Neuronal stem cell (in vitro differentiated cells): Measurements from ENCODE around the gene UFM1.
"Not testable (repeated sequence)": the region's sequence is repeated elsewhere in the genome, so short reads cannot be mapped to it uniquely, and the experiment has no call there.

ENCODE experiments used
- DNase-seq: peaks from one replicate; pipeline ENCODE4 v3.0.0-alpha.2; 2013; ENCODE audit warnings: low spot score
- H2AFZ ChIP-seq: one replicate; pipeline ENCODE4 v1.6.1; 2013; ENCODE audit warnings: mild to moderate bottlenecking, low read length, inconsistent platforms
- H2AK5ac ChIP-seq: 2 replicates; pipeline ENCODE4 v1.6.1; 2013; ENCODE audit warnings: low read depth, mild to moderate bottlenecking, inconsistent platforms, low read length, moderate library complexity, mixed read lengths
- H2BK120ac ChIP-seq: 2 replicates; pipeline ENCODE4 v1.6.1; 2013; ENCODE audit warnings: low read depth, mild to moderate bottlenecking, inconsistent platforms, low read length, moderate library complexity, mixed read lengths
- H2BK12ac ChIP-seq: one replicate; pipeline ENCODE4 v1.6.1; 2013; ENCODE audit warnings: low read length, inconsistent platforms
- H2BK15ac ChIP-seq: 2 replicates; pipeline ENCODE4 v1.6.1; 2013; ENCODE audit warnings: mild to moderate bottlenecking, low read length, inconsistent platforms, mixed read lengths
- H2BK5ac ChIP-seq: one replicate; pipeline ENCODE4 v1.6.1; 2013; ENCODE audit warnings: inconsistent platforms, mild to moderate bottlenecking, low read length, moderate library complexity
- H3K14ac ChIP-seq: one replicate; pipeline ENCODE4 v1.6.1; 2013; ENCODE audit warnings: low read length, inconsistent platforms
- H3K18ac ChIP-seq: 2 replicates; pipeline ENCODE4 v1.6.1; 2013; ENCODE audit warnings: low read length, inconsistent platforms
- H3K23ac ChIP-seq: 2 replicates; pipeline ENCODE4 v1.6.1; 2013; ENCODE audit warnings: low read depth, mild to moderate bottlenecking, mixed read lengths, low read length, inconsistent platforms; ENCODE audit not compliant: poor library complexity
- H3K27ac ChIP-seq: replicated peaks from 3 replicates; pipeline ENCODE4 v1.5.1; 2013; ENCODE audit warnings: low read length, inconsistent platforms
- H3K27me3 ChIP-seq, 3 experiments: 2 replicates each; pipeline ENCODE4 v1.6.1; 2013; ENCODE audit warnings: low read length in 3 of 3, mild to moderate bottlenecking in 2 of 3, inconsistent platforms in 1 of 3, low read depth in 1 of 3, mixed read lengths in 1 of 3, moderate library complexity in 1 of 3; ENCODE audit not compliant: control insufficient read depth in 3 of 3, insufficient read depth in 3 of 3
- H3K36me3 ChIP-seq, 2 donors: replicated peaks in 1 of 2; 2 replicates each; pipeline ENCODE4 v1.6.1; 2013; ENCODE audit warnings: low read length in 2 of 2; ENCODE audit not compliant: control insufficient read depth in 2 of 2, insufficient read depth in 2 of 2
- H3K4ac ChIP-seq: 2 replicates; pipeline ENCODE4 v1.6.1; 2013; ENCODE audit warnings: inconsistent platforms, mild to moderate bottlenecking, low read length, moderate library complexity
- H3K4me1 ChIP-seq, 2 donors: 1 replicate in 1 of 2; 2 replicates in 1 of 2; pipeline ENCODE4 v1.6.1; 2013; ENCODE audit warnings: low read length in 2 of 2, low read depth in 1 of 2; ENCODE audit not compliant: control insufficient read depth in 2 of 2, insufficient read depth in 1 of 2
- H3K4me2 ChIP-seq: one replicate; pipeline ENCODE4 v1.6.1; 2013; ENCODE audit warnings: mild to moderate bottlenecking, low read length, inconsistent platforms; ENCODE audit not compliant: insufficient read depth, poor library complexity, severe bottlenecking
- H3K4me3 ChIP-seq, 2 donors: 2 replicates each; pipeline ENCODE4 v1.5.1; 2013; ENCODE audit warnings: low read length in 2 of 2, mild to moderate bottlenecking in 2 of 2, inconsistent platforms in 1 of 2, moderate library complexity in 1 of 2
- H3K79me1 ChIP-seq: one replicate; pipeline ENCODE4 v1.6.1; 2013; ENCODE audit warnings: low read depth, mild to moderate bottlenecking, inconsistent platforms, low read length, moderate library complexity
- H3K9ac ChIP-seq: one replicate; pipeline ENCODE4 v1.6.1; 2013; ENCODE audit warnings: mild to moderate bottlenecking, low read depth, low read length, inconsistent platforms; ENCODE audit not compliant: poor library complexity
- H3K9me3 ChIP-seq, 2 donors: replicated peaks in 1 of 2; 2 replicates each; pipeline versions ENCODE3 to v1.6.1; 2013; ENCODE audit warnings: low read length in 2 of 2, mild to moderate bottlenecking in 2 of 2, inconsistent platforms in 1 of 2, low read depth in 1 of 2, mixed read lengths in 1 of 2, moderate library complexity in 1 of 2; ENCODE audit not compliant: control insufficient read depth in 2 of 2, insufficient read depth in 1 of 2
- H4K8ac ChIP-seq: one replicate; pipeline ENCODE4 v1.6.1; 2013; ENCODE audit warnings: low read depth, mild to moderate bottlenecking, inconsistent platforms, low read length, moderate library complexity
- H4K91ac ChIP-seq: one replicate; pipeline ENCODE4 v1.6.1; 2013; ENCODE audit warnings: low read length, low read depth, mild to moderate bottlenecking, inconsistent platforms; ENCODE audit not compliant: poor library complexity
- WGBS, 2 donors: extraction: QIAGEN DNeasy Blood & Tissue Kit; methylation state at CpG; one replicate each; pipeline ENCODE4 v1.1.7; 2013; ENCODE audit warnings: missing lambda C conversion rate in 2 of 2, mixed read lengths in 1 of 2; ENCODE audit not compliant: insufficient read length in 2 of 2, insufficient replicate concordance in 1 of 2; ENCODE audit errors: extremely low coverage in 2 of 2; 5-methylcytosine and 5-hydroxymethylcytosine counted together

Gene UFM1

GRCh38 chr13:38369058-38369457, 19.4 kb downstream of the UFM1 start:
- Histone ChIP-seq H4K8ac (no peak overlapping the region), H3K14ac (no peak overlapping the region), H3K23ac (no peak overlapping the region), H3K4me3 (no peak overlapping the region), H2BK12ac (no peak overlapping the region), H2BK120ac (no peak overlapping the region), H3K27ac (no peak overlapping the region), H3K9ac (no peak overlapping the region), H3K79me1 (no peaks in the 10 kb centered on the region), H3K36me3 (no peaks in the 10 kb centered on the region), H3K27me3 (no peaks in the 10 kb centered on the region), H3K4me2 (no peak overlapping the region), H2BK15ac (no peak overlapping the region), H2AFZ (no peak overlapping the region), H4K91ac (no peak overlapping the region), H3K9me3 (no peaks in the 10 kb centered on the region), H3K4me1 (no peaks in the 10 kb centered on the region), H2AK5ac (no peak overlapping the region), H3K18ac (no peak overlapping the region), H2BK5ac (no peak overlapping the region), H3K4ac (no peak overlapping the region)
- DNase-seq: no peak
- WGBS, 2 donors: no CpG with 5 or more reads among the region's 1 CpG

GRCh38 chr13:38370096-38370495, 20.4 kb downstream of the UFM1 start:
- H2BK15ac ChIP-seq, H4K8ac ChIP-seq, H3K23ac ChIP-seq, DNase-seq, H2BK12ac ChIP-seq, H4K91ac ChIP-seq, H3K27ac ChIP-seq, H2AFZ ChIP-seq, H3K9me3 ChIP-seq, H3K4ac ChIP-seq, H3K36me3 ChIP-seq, H3K4me2 ChIP-seq, H2BK5ac ChIP-seq, H3K4me3 ChIP-seq, H3K18ac ChIP-seq, H2BK120ac ChIP-seq, H2AK5ac ChIP-seq, H3K79me1 ChIP-seq, H3K4me1 ChIP-seq, H3K14ac ChIP-seq, H3K9ac ChIP-seq, H3K27me3 ChIP-seq: not testable (repeated sequence)
- no CpG with 5 or more reads among the region's 3 CpGs for WGBS, 2 donors

- Histone ChIP-seq H4K91ac (no peak overlapping the region), H4K8ac (no peak overlapping the region), H3K79me1 (no peaks in the 10 kb centered on the region), H3K27me3 (no peaks in the 10 kb centered on the region), H3K18ac (no peak overlapping the region), H3K23ac (no peak overlapping the region), H3K9me3 (no peaks in the 10 kb centered on the region), H3K4ac (no peak overlapping the region), H2BK12ac (no peak overlapping the region), H3K9ac (no peak overlapping the region), H3K4me2 (no peak overlapping the region), H2BK120ac (no peak overlapping the region), H3K4me3 (no peak overlapping the region), H2AFZ (no peak overlapping the region), H2BK15ac (no peak overlapping the region), H3K36me3 (no peaks in the 10 kb centered on the region), H2AK5ac (no peak overlapping the region), H3K14ac (no peak overlapping the region), H3K27ac (no peak overlapping the region), H2BK5ac (no peak overlapping the region), H3K4me1 (no peaks in the 10 kb centered on the region)
- no CpG with 5 or more reads among the region's 6 CpGs for WGBS, 2 donors
- no peak for DNase-seq
Observed at GRCh38 chr13:38372820-38373383, 23.3 kb downstream of the UFM1 start.

- H4K8ac ChIP-seq: no peak overlapping the region
- no peak overlapping the region for H3K4me2 ChIP-seq
- WGBS, 2 donors: no CpG with 5 or more reads among the region's 1 CpG
- H3K18ac ChIP-seq: no peak overlapping the region
- H3K9me3 ChIP-seq: no peaks in the 10 kb centered on the region
- no peak overlapping the region for H2AFZ ChIP-seq
- no peak overlapping the region for H2BK12ac ChIP-seq
- no peak for DNase-seq
- no peak overlapping the region for H3K27ac ChIP-seq
- no peak overlapping the region for H4K91ac ChIP-seq
- H3K23ac ChIP-seq: no peak overlapping the region
- H3K4me1 ChIP-seq: no peaks in the 10 kb centered on the region
- H3K27me3 ChIP-seq: no peaks in the 10 kb centered on the region
- no peak overlapping the region for H3K9ac ChIP-seq
- H2AK5ac ChIP-seq: no peak overlapping the region
- H2BK120ac ChIP-seq: no peak overlapping the region
- H3K4ac ChIP-seq: no peak overlapping the region
- H3K79me1 ChIP-seq: no peaks in the 10 kb centered on the region
- H3K14ac ChIP-seq: no peak overlapping the region
- H2BK15ac ChIP-seq: no peak overlapping the region
- no peaks in the 10 kb centered on the region for H3K36me3 ChIP-seq
- H2BK5ac ChIP-seq: no peak overlapping the region
- no peak overlapping the region for H3K4me3 ChIP-seq
Observed at GRCh38 chr13:38376546-38376945, 26.9 kb downstream of the UFM1 start.
